Keratinocyte (primary cell): Measurements from ENCODE around the gene OR2M2. TPM values are rescaled to one million over a fixed set of nuclear protein-coding genes. Genes with fewer than 3 reads are reported as not detected.

Experiments used
- DNase-seq: peaks from one replicate; pipeline ENCODE4 v3.0.0-alpha.2; 2011; ENCODE audit warnings: low read depth, missing footprints, low spot score
- FAIRE-seq: peaks from 2 replicates; lab custom pipeline; 2011; peaks lifted over from hg19 to GRCh38; lab: Jason Lieb, UNC
- H2AFZ ChIP-seq: 2 replicates; pipeline ENCODE4 v1.6.0; 2012; ENCODE audit warnings: low read length, control low read depth, inconsistent platforms; ENCODE audit not compliant: control insufficient read depth
- H3K27ac ChIP-seq: 2 replicates; pipeline ENCODE4 v1.5.1; 2011; ENCODE audit warnings: low read length; ENCODE audit not compliant: control insufficient read depth, insufficient read depth
- H3K27me3 ChIP-seq: 3 replicates; pipeline ENCODE4 v1.6.0; 2011; ENCODE audit warnings: low read length; ENCODE audit not compliant: control insufficient read depth, insufficient read depth; ENCODE audit errors: extremely low read depth
- H3K36me3 ChIP-seq, 2 experiments: 2 replicates in 1 of 2; 3 replicates in 1 of 2; pipeline ENCODE4 v1.5.1; 2011; ENCODE audit warnings: low read length in 2 of 2, mild to moderate bottlenecking in 1 of 2; ENCODE audit not compliant: control insufficient read depth in 2 of 2, insufficient read depth in 2 of 2; ENCODE audit errors: extremely low read depth in 1 of 2
- H3K4me1 ChIP-seq: 3 replicates; pipeline ENCODE4 v1.5.1; 2011; ENCODE audit warnings: low read length; ENCODE audit not compliant: control insufficient read depth, insufficient read depth; ENCODE audit errors: extremely low read depth
- H3K4me2 ChIP-seq: 3 replicates; pipeline ENCODE4 v1.6.0; 2011; ENCODE audit warnings: low read depth, low read length; ENCODE audit not compliant: control insufficient read depth, insufficient read depth; ENCODE audit errors: extremely low read depth
- H3K4me3 ChIP-seq, 3 experiments: fragments of 200-600 bp in 1 of 3; sonication (generic) in 1 of 3; 2 replicates in 2 of 3; 3 replicates in 1 of 3; pipeline ENCODE4 v1.5.1; 2011 to 2016; ENCODE audit warnings: low read length in 3 of 3, mild to moderate bottlenecking in 3 of 3, control low read depth in 2 of 3, inconsistent platforms in 1 of 3, low read depth in 1 of 3, mixed read lengths in 1 of 3, mixed run types in 1 of 3, moderate library complexity in 1 of 3; ENCODE audit not compliant: control insufficient read depth in 2 of 3, insufficient read depth in 2 of 3; ENCODE audit errors: extremely low read depth in 1 of 3
- H3K79me2 ChIP-seq: 2 replicates; pipeline ENCODE4 v1.6.0; 2012; ENCODE audit warnings: low read length; ENCODE audit not compliant: control insufficient read depth, insufficient read depth
- H3K9ac ChIP-seq: 3 replicates; pipeline ENCODE4 v1.6.0; 2011; ENCODE audit warnings: low read length; ENCODE audit not compliant: control insufficient read depth, insufficient read depth; ENCODE audit errors: extremely low read depth
- H3K9me1 ChIP-seq: 3 replicates; pipeline ENCODE4 v1.6.0; 2011; ENCODE audit warnings: low read length; ENCODE audit not compliant: control insufficient read depth, insufficient read depth; ENCODE audit errors: extremely low read depth
- H3K9me3 ChIP-seq: 2 replicates; pipeline ENCODE4 v1.5.1; 2012; ENCODE audit warnings: low read depth, low read length; ENCODE audit not compliant: control insufficient read depth
- H4K20me1 ChIP-seq: 3 replicates; pipeline ENCODE4 v1.6.0; 2011; ENCODE audit warnings: low read length; ENCODE audit not compliant: control insufficient read depth, insufficient read depth; ENCODE audit errors: extremely low read depth
- CTCF ChIP-seq, 3 experiments: IDR thresholded peaks in 1 of 3; conservative IDR thresholded peaks in 1 of 3; optimal IDR thresholded peaks in 1 of 3; 2 replicates in 2 of 3; 3 replicates in 1 of 3; pipeline versions ENCODE3 to v1.5.1; 2011; ENCODE audit warnings: low read length in 3 of 3, mild to moderate bottlenecking in 3 of 3, moderate library complexity in 2 of 3, control low read depth in 1 of 3, inconsistent platforms in 1 of 3; ENCODE audit not compliant: insufficient read depth in 2 of 3; ENCODE audit errors: extremely low read depth in 1 of 3
- EZH2 ChIP-seq: IDR thresholded peaks from one replicate; pipeline ENCODE4 v1.6.1; 2012; ENCODE audit warnings: inconsistent platforms, mild to moderate bottlenecking, low read length, moderate library complexity
- dilution Hi-C: fragments of 300-500 bp; cut with MboI; formaldehyde crosslinking; loops from one replicate; pipeline ENCODE4 v1.7.0; 2020; ENCODE audit warnings: low sequenced_read_pairs; ENCODE audit not compliant: extremely low pct_ligation_motif_present
- polyA plus RNA-seq, 5 experiments: library from polyadenylated mRNA; depleted of rRNA in 3 of 5; stranded (reverse) in 3 of 5; stranded (forward) in 1 of 5; unstranded in 1 of 5; fragments of >200 nt; gene quantifications; 1 replicate in 1 of 5; 2 replicates in 3 of 5; 3 replicates in 1 of 5; pipeline versions ENCODE4 v1.2.1 to v1.2.3, GENCODE V29; 2011 to 2012; ENCODE audit warnings: missing spikeins in 2 of 5, low read depth in 1 of 5, low replicate concordance in 1 of 5

The OR2M2 gene
- polyA plus RNA-seq, 1 donor (not counting 4 experiments of a cell fraction or from before 2014, with no cell fraction given), result not detected

DNA sequence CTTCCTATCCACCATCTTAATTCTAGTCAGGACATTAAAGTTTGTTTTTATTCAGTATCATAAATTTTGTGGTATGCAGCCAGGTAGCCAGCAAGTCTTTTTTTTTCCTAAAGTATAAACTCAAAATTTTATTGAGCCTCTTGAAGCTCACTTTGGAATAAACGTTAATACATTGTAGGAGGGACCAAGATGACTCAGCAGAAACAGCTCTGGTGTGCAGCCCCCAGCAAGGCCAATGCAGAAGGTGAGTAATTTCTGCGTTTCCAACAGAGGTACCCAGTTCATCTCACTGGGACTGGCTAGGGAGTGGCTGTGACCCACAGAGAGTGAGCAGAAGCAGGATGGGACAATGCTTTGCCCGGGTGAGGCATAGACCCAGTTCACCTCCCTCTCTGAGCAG lies 12.7 kb downstream of the OR2M2 start:
- no peak for FAIRE-seq
- Histone ChIP-seq H3K9me1 (no peaks in the 10 kb centered on the region), H4K20me1 (no peaks in the 10 kb centered on the region), H3K36me3 (no peaks in the 10 kb centered on the region), H3K27ac (no peak overlapping the region), H3K9ac (no peak overlapping the region), H3K4me1 (no peaks in the 10 kb centered on the region), H2AFZ (no peak overlapping the region), H3K4me2 (no peak overlapping the region), H3K4me3 (no peak overlapping the region), H3K79me2 (no peaks in the 10 kb centered on the region), H3K9me3 (peaks cover 6% of the 10 kb centered on the region), H3K27me3 (no peaks in the 10 kb centered on the region)
- dilution Hi-C loops, result no loop called here
- DNase-seq, result no peak
- TF ChIP-seq CTCF (optimal IDR thresholded peaks at IDR 0.05 in 1 of 3, IDR thresholded peaks at IDR 0.05 in 1 of 3, conservative IDR thresholded peaks at IDR 0.05 in 1 of 3; ENCODE audit: extremely low read depth in 1 of 3, insufficient read depth in 2 of 3, low read length in 3 of 3) (no peak), EZH2 (no peak)

- Histone ChIP-seq H3K9ac (no peak overlapping the region), H3K9me1 (no peaks in the 10 kb centered on the region), H3K9me3 (peaks cover 6% of the 10 kb centered on the region), H3K4me2 (no peak overlapping the region), H3K4me1 (no peaks in the 10 kb centered on the region), H3K79me2 (no peaks in the 10 kb centered on the region), H3K27ac (no peak overlapping the region), H2AFZ (no peak overlapping the region), H4K20me1 (no peaks in the 10 kb centered on the region), H3K4me3 (no peak overlapping the region), H3K27me3 (no peaks in the 10 kb centered on the region), H3K36me3 (no peaks in the 10 kb centered on the region)
- no peak for DNase-seq
- no peak for FAIRE-seq
- TF ChIP-seq CTCF (optimal IDR thresholded peaks at IDR 0.05 in 1 of 3, IDR thresholded peaks at IDR 0.05 in 1 of 3, conservative IDR thresholded peaks at IDR 0.05 in 1 of 3; ENCODE audit: extremely low read depth in 1 of 3, insufficient read depth in 2 of 3, low read length in 3 of 3) (no peak), EZH2 (no peak)
- dilution Hi-C loops, result no loop called here
Observed at GRCh38 chr1:248189026-248189425, 14.4 kb downstream of the OR2M2 start.
